Heart left ventricle (tissue), 13 donors: ENCODE data around the gene PRKCB.

Experiments used
- CTCF ChIP-seq, 12 donors: fragments of 200-600 bp; sonication (generic) in 4 of 12; IDR thresholded peaks; one replicate each; pipeline versions ENCODE4 v1.5.0 to v1.8.0; 2018 to 2022; ENCODE audit warnings: antibody characterized with exemption in 12 of 12, mild to moderate bottlenecking in 5 of 12
- POLR2A ChIP-seq, 2 donors: fragments of 450-650 bp; IDR thresholded peaks; one replicate each; pipeline ENCODE4 v1.6.1; 2017; ENCODE audit warnings: antibody characterized with exemption in 2 of 2, mild to moderate bottlenecking in 2 of 2, moderate library complexity in 2 of 2
- donor health status: ischemic (EF 13 %, LVEDD 7.1; RV severe dilation, severe dysfunction).
- donor health status: DM: no; HTN: yes; CAD: no.
- donor health status: DM: no; HTN: no; CAD: no.
- donor health status: ischemic (EF 25% LVEDD 6.9; RV normal size, moderate dysfunction).
- donor health status: ischemic (EF 25% LVEDD 5.7; RV mildly dilated, moderate dysfunction).
- donor health status: ischemic (EF 35%, LVEDD 5.7; RV mildly dilated, moderate dysfunction).
- donor health status: nonischemic (EF 11% LVEDD 7.7; RV severe dilation, severe dysfunction).
- donor health status: DM: yes; HTN: yes; CAD: no.
- donor health status: PGD.
- donor health status: ischemic (EF 29% LVEDD 5.4; RV normal size, mild dysfunction).
- donor health status: nonischemic (EF 23%, LVEDD 6.1; RV moderate dilation, normal function).

DNA sequence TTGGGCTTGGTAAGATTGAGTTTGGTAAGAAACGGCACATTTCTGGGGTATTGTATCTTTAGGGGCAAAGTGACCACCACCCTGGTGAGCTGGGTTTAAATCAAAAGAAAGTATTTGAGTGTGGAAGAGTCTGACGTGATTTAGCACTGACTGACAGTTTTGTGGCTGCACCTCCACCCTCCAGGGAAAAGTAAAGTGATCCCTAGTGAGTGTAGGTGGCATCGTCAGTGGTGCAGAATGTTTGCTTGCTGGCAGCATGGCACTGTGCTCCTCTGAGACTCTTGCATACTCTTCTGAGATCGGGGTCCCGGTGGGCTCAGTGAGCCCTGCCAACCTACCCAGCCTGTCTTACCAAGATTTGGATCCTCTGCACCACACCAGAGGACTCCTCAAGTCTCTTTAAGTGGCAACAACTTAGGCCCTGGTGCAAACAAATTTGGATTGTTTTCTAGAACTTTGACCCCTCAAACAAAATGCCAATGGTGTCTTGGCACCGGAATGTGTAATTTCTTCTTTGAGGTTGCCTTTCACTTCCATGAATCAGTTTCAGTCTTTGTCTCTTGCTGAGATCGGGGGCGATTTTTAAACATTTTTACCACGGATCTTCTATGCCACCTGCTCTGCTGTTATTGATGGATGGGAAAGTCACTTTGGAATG, 2.8 kb downstream of the PRKCB start:
- no peak for TF ChIP-seq CTCF (IDR thresholded peaks at IDR 0.05)
- TF ChIP-seq POLR2A (IDR thresholded peaks at IDR 0.05) = no peak
